Germinal center (tissue), 1 donor: Measurements from ENCODE around the gene MXI1.
"Not testable (repeated sequence)": the region's sequence is repeated elsewhere in the genome, so short reads cannot be mapped to it uniquely, and the experiment has no call there.

Experiments
- DNase-seq: peaks from one replicate; pipeline ENCODE4 v3.0.0; 2012; ENCODE audit warnings: mixed read lengths, low spot score

Gene MXI1

DNA sequence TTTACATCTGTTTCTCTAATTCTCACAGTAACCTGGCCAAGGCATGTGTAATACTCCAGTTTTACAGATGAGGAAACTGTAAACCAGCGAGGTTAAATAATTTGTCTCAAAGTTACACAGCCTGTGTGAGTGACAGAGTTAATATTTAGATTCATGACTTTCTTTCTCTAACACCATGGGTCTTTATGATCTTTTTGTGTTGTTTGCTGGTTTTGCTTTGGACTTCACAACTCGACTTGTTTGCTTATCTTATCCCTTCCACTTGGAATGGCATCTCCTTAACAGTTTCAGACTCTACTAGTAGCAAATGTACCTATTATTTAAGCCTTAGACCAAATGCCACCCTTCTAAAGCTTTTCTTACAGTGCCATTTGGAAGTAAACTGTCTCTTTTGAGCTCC lies 34.4 kb downstream of the MXI1 start:
- DNase-seq: no peak

DNA sequence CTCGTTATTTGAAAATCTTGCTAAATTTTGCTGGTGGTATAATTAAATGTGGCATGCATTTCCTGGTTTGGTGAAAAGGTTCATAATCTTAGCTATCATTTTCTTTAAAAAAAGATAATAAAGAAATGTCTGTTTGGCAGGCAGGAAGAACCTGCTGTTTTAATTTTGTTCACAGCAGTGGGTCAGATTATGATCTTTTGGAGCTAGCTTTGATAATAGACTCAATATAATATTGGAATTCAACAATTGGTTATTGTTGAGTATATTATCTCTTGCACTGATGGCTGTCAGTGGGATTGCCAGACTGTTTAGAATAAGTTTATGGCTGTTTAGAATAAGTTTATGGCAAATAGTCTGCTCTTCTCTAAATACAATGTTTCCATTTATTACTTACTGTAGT lies 35.1 kb downstream of the MXI1 start:
- DNase-seq: no peak

DNA sequence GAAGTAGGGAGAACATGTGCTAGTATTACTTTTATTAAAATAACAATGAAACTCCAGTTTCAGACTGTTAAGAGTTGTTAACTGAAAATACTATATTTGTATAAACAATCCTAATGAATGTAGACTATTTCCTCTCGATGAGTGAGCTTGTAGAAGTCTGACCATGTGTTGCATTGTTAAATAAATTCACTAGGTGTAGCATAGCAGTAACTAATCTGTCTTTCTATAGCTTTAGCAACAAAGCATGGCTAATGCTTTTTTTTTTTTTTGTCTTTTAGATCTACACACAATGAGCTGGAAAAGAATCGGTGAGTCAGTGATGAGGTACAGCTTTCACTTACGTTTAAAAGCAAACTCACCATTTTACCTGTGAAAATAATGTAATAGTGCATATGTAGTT lies 37.1 kb downstream of the MXI1 start:
- no peak for DNase-seq

DNA sequence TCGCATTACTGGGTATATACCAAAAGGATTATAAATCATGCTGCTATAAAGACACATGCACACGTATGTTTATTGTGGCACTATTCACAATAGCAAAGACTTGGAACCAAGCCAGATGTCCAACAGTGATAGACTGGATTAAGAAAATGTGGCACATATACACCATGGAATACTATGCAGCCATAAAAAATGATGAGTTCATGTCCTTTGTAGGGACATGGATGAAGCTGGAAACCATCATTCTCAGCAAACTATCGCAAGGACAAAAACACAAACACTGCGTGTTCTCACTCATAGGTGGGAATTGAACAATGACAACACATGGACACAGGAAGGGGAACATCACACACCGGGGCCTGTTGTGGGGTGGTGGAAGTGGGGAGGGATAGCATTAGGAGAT lies 40.4 kb downstream of the MXI1 start:
- not testable (repeated sequence) for DNase-seq

DNA sequence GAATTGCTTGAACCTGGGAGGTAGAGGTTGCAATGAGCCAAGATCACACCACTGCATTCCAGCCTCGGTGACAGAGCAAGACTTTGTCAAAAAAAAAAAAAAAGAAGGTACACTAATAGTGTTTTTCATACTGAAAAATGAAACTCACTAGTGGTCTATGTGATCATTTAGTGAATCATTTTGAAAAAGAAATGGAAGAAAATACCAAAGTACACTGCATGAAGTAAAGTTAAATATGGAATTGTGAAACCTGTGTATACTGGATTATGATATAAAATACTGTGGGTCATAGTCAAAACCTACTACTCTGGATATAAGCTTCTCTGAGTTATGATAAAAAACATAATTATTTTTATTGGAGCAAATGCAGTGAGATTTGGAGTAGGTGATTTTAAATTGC lies 42.1 kb downstream of the MXI1 start:
- not testable (repeated sequence) for DNase-seq

DNA sequence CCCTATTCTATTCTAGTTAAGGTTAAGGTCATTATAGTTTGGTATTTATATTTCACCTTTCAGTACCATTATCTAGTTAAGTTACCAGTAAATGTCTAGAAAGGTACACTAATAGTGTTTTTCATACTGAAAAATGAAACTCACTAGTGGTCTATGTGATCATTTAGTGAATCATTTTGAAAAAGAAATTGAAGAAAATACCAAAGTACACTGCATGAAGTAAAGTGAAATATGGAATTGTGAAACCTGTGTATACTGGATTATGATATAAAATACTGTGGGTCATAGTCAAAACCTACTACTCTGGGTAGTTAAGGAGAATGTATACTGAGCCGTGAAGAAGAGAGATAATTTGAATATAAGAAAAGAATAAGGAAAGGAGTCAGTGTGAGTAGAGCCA lies 44.0 kb downstream of the MXI1 start:
- not testable (repeated sequence) for DNase-seq

DNA sequence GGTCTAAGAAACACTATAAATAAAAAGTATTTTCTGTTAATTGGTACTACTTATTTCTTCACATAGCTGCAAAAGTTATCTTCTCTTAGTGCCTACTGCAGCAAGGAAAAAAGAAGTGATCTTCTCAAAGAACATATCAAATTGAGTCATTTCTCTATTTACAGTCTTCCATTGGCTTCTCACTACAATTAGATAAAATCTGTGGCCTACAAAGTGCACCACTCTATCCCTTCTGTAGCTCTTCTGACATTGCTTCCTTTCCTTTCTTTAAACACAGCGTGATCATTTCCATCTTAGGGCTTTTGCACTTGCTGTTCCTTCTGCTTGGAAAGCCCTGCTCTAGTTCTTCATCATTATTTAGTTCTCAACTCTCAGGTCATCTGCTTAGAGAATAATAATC lies 44.7 kb downstream of the MXI1 start:
- DNase-seq: no peak

DNA sequence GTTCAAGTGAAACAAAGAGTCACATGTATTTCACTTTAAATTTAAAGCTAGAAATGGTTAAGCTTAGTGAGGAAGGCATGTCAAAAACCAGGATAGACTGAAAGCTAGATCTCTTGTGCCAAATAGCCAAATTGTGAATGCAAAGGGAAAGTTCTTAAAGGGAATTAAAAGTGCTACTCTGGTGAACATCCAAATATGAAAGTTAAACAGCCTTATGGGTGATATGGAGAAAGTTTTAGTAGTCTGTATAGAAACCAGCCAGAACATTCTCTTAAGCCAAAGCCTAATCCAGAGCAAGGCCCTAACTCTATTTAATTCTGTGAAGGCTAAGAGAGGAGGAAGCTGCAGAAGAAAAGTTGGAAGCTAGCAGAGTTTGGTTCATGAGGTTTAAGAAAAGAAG lies 47.1 kb downstream of the MXI1 start:
- no peak for DNase-seq

DNA sequence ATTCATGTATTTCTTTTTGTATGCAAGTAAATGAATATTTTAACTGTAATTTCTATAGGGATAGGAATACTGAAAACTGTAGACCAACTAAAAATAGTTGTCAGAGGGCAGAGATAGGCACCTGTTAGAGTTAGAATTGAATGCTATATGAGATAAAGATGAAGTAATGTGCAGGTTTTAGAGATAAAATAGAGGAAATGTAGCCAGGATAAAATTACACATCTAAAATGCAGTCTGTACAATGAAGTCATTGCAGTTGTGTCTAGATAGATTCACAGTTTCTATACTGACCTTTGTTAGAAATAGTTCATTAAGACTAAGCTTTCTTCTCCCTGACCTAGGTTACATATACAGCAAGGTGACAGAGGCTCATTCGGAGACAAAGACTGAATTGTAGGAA lies 51.1 kb downstream of the MXI1 start:
- DNase-seq: no peak

DNA sequence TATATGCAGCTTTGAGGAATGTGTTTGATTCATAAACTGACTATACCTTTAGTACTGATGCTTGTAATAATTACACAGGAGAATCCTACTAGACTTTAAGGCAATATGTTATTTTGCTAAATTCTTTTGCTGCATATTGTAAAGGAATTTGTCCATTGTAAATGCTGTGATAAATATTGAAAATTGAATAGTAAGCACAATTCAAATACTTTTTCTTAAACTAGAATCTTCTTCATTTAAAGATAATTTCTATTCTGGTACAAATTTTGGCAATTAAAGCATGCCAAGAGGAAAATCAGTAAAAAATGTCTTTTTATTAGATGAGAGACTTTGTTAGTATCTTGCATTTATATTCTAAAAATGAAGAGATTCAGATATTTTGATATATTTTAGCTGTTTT lies 51.9 kb downstream of the MXI1 start:
- no peak for DNase-seq

DNA sequence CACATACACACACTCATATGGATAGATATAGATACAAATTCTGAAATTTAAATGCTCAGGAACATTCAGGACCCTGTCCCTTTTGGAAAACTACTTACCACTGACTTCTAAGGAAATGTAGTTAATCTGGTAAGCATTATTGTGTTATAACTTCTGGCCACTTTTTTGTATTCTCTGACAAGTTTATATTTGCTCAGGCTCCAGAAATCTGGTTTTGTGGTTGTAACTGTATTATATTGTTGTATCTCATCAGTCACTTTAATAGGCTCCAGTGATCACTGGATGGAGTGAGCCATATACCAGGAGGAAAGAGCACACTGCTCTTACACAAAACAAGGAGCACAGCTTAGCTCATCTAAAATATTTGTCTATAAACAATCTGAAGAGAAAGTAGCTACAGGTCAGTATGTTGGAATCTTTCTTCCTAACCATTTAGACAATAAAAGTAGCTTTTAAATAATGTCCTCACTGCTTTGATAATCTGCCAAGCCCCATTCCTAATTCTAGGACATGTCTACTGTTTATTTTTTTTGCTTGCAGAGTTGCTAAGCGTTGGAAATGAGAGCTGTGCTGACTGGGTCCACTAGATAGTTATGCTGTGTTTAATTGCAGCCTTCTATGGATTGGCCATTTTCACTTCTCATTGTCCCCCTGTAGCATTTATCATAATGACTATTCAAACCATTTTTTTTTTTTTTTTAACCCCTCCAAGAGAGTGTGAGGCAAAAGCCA lies 53.5 kb downstream of the MXI1 start:
- DNase-seq: no peak

DNA sequence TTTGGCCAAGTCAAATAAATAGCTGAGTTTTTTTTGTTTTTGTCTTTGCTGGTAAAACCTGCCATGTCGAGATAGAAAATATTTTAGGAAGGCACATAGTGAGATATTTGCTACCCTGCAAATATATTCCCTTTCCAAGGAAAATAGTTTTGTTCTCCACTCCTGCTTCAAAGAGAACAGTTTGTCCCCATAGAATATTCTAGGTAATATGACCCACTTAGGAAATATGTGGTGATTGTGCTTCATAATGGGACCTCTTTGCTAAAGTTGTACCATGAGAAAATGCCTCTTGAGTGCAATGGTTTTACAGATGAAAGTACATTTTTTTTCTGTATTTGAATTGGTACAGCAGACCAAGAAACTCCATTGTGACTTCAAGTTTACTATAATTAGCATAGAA lies 55.8 kb downstream of the MXI1 start:
- DNase-seq: no peak

DNA sequence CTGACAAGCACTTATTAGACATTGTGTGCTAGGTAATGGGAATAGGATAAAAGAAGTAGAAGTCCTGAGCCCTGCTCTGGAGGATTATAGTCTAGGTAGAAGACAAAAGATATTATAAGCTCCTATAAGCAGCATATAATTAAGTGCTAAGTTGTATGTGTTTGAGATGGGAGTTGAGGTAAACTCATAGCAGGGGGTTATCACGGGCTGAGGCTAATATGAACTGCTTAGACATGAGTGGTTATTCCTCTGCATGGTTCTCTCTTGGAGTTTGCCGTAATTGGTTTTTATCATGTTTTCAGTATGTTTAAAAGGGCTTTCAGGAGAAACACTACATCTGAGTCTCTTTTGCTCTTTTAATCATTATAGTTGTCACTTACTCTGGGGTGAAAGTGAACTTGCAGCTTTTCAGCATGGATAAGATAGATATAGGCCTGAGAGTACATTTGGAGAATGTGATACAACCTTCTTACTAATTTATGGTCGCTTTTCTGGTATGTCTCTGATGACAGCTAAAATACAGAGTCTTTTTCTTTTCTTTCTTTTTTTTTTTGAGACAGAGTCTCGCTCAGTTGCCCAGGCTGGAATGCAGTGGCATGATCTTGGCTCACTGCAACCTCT lies 58.3 kb downstream of the MXI1 start:
- no peak for DNase-seq

DNA sequence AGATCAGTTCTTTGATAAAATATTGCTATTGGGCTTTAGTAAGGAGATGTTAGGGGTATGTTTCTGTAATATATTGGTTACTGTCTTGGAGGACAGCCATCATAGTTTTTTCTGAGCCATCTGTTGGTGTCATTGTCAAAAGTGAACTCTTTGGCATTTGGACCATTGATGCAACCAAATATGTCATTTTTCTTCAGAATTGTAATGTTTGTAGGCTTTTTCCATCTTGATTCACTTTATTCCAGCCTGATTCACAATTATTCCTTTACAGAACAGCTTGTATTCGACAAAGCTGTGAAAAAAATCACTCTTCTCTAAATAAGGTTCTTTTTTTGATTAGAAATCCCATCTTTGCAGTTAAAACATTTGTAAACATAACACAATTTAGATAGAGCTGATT lies 59.9 kb downstream of the MXI1 start:
- no peak for DNase-seq

DNA sequence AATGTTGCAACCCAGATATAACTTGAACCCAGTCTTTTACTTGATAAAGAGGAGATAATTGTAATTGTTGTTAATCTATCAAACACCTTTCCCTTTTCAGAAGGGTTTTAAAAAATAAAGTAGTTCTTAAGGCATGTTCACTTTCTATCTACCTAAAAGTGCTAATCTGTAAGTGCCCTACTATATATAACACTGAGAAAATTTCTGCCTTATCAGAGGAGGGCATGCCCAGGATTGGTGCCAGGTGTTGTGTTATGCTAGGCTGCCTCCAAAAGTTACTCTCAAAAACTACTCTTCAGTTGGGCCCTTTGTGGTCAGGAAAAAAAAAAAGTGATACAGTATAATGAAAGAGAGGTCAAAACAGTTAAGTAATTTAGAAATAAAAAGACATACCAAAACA lies 61.0 kb downstream of the MXI1 start:
- DNase-seq: no peak

DNA sequence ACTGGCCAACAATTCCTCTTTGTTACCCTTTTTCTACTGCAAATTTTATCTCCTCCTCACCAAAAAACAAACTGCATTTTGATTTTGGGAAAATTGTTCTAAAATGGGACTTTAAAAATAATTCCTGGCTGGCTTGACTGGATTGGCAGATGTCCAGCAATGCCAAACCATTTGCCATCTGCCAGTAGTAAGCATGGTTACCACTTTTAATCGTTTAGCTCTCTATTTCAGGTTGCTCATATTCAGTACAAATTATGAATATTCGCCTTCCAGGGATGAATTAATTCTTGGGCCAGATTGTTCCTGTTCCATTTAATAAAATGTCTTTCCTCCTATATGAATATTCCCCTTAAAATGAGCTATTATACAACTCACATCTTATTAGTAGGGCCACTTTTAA lies 61.6 kb downstream of the MXI1 start:
- no peak for DNase-seq

DNA sequence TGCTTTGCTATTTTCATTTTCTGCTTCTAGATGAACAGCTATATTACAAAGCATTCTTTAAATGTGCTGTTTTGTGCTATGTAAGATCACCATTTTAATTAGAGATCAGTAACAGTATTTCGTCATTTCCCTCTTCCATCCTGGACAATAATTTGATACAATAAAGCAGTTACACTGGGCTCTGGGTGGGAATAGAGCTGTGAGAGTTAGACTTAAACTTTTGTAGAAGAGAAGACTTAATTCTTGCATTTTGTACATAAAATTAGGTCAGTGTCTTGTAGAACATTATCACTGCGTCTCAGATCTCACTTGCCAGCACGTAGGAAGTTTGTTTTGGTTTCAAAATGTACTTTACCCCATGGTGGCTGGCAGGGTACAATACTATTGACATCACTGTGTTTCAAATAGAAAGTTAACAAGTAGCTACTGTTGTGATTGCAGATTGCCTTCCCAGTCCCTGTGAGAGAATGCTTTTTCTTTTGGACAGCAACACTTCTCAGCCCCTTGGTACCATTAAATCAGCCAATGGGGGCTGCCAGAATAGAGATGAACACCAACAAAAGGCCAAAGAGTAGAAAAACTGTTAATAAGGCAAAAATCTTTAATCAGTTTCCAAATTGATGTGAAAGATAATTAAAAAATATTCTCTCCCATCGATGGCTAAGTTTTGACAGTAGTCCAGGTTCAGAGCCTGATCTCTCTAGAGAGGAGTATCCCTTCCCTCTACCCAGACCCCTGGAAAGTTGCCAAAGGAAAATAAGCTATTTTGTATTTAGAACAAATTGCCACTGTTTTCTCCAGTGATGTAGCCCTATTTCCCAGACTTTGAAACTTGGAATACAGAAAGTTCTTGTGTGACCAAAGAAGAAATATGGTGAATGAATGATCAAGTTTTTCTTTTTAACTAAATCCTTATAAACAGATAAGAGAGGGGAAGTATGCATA lies 62.2 kb downstream of the MXI1 start:
- no peak for DNase-seq

DNA sequence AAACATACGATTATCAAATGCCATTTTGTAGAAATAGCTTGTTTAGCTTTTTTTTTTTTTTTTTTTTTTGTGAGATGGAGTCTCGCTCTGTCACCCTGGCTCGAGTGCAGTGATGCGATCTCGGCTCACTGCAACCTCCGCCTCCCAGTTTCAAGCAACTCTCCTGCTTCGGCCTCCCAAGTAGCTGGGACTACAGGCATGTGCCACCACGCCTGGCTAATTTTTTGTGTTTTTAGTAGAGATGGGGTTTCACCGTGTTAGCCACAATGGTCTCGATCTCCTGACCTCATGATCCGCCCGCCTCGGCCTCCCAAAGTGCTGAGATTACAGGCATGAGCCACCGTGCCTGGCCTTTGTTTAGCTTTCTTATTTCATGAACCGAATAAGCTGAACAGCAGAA lies 65.6 kb downstream of the MXI1 start:
- not testable (repeated sequence) for DNase-seq

DNA sequence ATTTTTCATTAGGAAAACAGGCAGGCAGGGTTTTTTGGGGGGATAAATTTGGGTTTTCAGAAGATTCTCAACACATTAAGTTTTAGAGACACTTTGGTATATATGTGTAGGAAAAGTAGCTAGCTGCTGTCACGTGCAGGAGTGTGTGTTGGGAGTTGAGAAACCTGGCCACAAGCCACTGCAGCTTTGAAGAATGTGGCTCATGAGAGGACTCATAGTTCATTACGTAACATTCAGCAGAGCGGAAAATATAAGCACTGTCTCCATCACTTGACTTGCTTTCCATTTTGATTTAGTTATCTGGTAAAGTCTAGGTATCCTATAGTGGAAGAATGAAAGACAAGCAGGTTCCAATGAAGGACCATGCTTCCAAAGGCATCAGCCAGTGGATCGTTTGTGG lies 66.1 kb downstream of the MXI1 start:
- no peak for DNase-seq

DNA sequence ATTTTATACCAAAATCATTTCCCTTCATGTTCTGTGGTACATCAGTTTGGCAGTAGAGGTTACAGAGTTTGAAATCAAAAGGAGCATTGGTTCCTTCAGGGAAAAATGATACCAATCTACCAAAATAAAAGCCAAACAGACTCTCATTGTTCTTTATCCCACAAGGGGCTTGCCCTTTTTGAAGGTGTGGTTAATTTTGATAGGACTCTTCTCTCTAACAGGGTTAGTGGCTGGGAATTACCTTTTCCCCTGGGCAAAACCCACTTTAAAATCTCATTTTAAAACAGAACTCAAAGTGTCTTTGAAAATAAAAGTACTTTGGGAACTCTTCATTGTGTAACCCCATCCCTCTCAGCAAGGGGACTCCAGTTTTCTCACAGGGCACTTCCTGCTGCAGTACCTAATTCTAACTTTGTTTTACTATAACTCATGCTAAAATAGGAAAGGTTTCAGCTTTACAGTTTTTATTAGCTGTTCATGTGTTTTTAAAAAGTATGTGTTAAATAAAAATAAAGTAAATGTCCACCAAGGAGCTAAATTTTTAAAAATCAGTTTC lies 66.7 kb downstream of the MXI1 start:
- no peak for DNase-seq

DNA sequence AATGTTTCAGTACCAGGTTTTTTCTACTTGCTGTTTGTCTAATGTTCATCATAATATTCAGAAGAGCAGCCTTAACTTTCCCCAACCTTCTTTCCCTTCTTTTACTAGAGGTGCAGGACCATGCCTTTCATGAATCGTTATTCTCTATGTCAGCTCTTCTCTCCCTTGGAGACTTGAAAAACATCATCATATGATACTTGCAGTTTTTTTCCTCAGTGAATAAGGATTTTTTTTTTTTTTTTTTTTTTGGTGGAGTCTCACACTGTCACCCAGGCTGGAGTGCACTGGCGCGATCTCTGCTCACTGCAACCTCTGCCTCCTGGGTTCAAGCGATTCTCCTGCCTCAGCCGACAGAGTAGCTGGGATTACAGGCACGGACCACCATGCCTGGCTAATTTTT lies 67.2 kb downstream of the MXI1 start:
- no peak for DNase-seq

DNA sequence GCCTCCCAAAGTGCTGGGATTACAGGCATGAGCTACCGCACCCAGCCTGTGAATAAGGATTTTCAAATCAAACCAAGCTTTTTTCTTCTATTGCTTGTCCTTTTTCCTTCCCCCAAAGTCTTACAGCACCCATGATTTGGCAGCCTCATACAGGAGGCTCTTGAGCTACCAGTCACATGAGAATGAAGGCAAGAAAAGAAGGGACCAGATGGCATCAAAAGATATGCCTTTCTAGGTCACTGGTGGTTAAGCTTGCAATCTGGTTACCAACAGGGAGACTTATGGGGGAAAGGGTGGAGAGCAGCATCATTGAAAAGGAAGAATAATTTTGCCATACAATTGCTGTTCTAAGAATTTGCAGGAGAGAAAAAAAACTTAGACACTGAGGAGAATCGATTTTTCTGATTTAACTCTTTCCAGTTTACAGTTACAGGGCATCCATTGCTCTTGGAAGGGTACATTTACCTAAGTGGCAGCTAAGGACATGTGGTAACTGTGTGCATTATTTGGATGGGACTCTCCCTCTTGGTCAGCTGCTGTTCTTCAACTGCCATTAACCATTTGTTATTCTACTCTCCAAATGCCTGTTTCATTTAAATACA lies 67.8 kb downstream of the MXI1 start:
- DNase-seq: no peak
